GM12878 (cell line): ENCODE measurements around the gene CFDP1. TPM values are rescaled to one million over a fixed set of nuclear protein-coding genes. Genes with fewer than 3 reads are reported as not detected.

Experiments used
- CBX5 ChIP-seq: sonication (generic); IDR thresholded peaks from 2 replicates; pipeline ENCODE4 v1.6.1; 2016; ENCODE audit warnings: low read depth, moderate library complexity, mild to moderate bottlenecking, inconsistent platforms
- CEBPB ChIP-seq, 2 experiments: fragments of 150-350 bp in 1 of 2; IDR thresholded peaks; 2 replicates each; pipeline ENCODE4 v1.6.1; 2012 to 2014; ENCODE audit warnings: low read depth in 2 of 2, low read length in 2 of 2, borderline replicate concordance in 1 of 2, inconsistent platforms in 1 of 2
- CHD1 ChIP-seq: IDR thresholded peaks from 2 replicates; pipeline ENCODE4 v1.6.1; 2012; ENCODE audit warnings: low read depth, low read length, improper control_type of control experiment
- CREM ChIP-seq: IDR thresholded peaks from 2 replicates; pipeline ENCODE4 v1.6.1; 2014; ENCODE audit warnings: antibody characterized with exemption, low read depth
- ESRRA ChIP-seq: IDR thresholded peaks from 2 replicates; pipeline ENCODE4 v1.6.1; 2012; ENCODE audit warnings: mild to moderate bottlenecking, low read length, improper control_type of control experiment
- EZH2 ChIP-seq: IDR thresholded peaks from 2 replicates; pipeline ENCODE4 v1.6.1; 2012; ENCODE audit warnings: low read depth, mild to moderate bottlenecking, control low read depth, inconsistent platforms, low read length, borderline replicate concordance; ENCODE audit not compliant: control insufficient read depth
- KAT2A ChIP-seq: conservative IDR thresholded peaks from 2 replicates; pipeline ENCODE4 v1.6.1; 2011; ENCODE audit warnings: low read depth, low read length; ENCODE audit not compliant: control insufficient read depth
- KDM1A ChIP-seq: fragments of 200-600 bp; sonication (generic); IDR thresholded peaks from 2 replicates; pipeline ENCODE4 v1.6.1; 2016; ENCODE audit warnings: borderline replicate concordance
- MTA2 ChIP-seq: fragments of 450-650 bp; IDR thresholded peaks from 2 replicates; pipeline ENCODE4 v1.6.1; 2016; ENCODE audit warnings: low read depth, mild to moderate bottlenecking, moderate library complexity
- MTA3 ChIP-seq: IDR thresholded peaks from 2 replicates; pipeline ENCODE4 v1.6.1; 2012; ENCODE audit warnings: low read length, inconsistent platforms, borderline replicate concordance
- MYC ChIP-seq: IDR thresholded peaks from 2 replicates; pipeline ENCODE4 v1.6.1; 2011; ENCODE audit warnings: mild to moderate bottlenecking, low read length, moderate library complexity, inconsistent platforms; ENCODE audit not compliant: insufficient read depth, insufficient replicate concordance, insufficient read length, severe bottlenecking
- NR2C2 ChIP-seq: IDR thresholded peaks from 2 replicates; pipeline ENCODE4 v1.6.1; 2011; ENCODE audit warnings: borderline replicate concordance, low read depth; ENCODE audit not compliant: control insufficient read depth, insufficient read length
- POLR2AphosphoS5 ChIP-seq: IDR thresholded peaks from 2 replicates; pipeline ENCODE4 v1.6.1; 2011; ENCODE audit warnings: mild to moderate bottlenecking, low read length, inconsistent platforms
- RAD51 ChIP-seq: fragments of 450-650 bp; IDR thresholded peaks from 2 replicates; pipeline ENCODE4 v1.6.1; 2016; ENCODE audit warnings: moderate library complexity, mild to moderate bottlenecking, inconsistent platforms
- RCOR1 ChIP-seq: conservative IDR thresholded peaks from 2 replicates; pipeline ENCODE4 v1.6.1; 2012; ENCODE audit warnings: low read depth, low read length, improper control_type of control experiment
- SMAD1 ChIP-seq: fragments of 450-650 bp; IDR thresholded peaks from 2 replicates; pipeline ENCODE4 v1.6.1; 2018; ENCODE audit warnings: mild to moderate bottlenecking, low read depth; ENCODE audit not compliant: partially characterized antibody
- SRF ChIP-seq, 2 experiments: IDR thresholded peaks; 2 replicates each; pipeline ENCODE4 v1.6.1; 2011; ENCODE audit warnings: low read depth in 2 of 2, low read length in 2 of 2, mild to moderate bottlenecking in 1 of 2, moderate library complexity in 1 of 2
- STAT1 ChIP-seq: fragments of 450-650 bp; conservative IDR thresholded peaks from 2 replicates; pipeline ENCODE4 v1.6.1; 2014; ENCODE audit warnings: antibody characterized with exemption, mild to moderate bottlenecking
- STAT3 ChIP-seq: IDR thresholded peaks from 2 replicates; pipeline ENCODE4 v1.6.1; 2011; ENCODE audit warnings: low read depth, low read length, improper control_type of control experiment
- SUPT20H ChIP-seq: IDR thresholded peaks from 2 replicates; pipeline ENCODE4 v1.6.1; 2011; ENCODE audit warnings: low read depth, mild to moderate bottlenecking, low read length, moderate library complexity, borderline replicate concordance; ENCODE audit not compliant: control insufficient read depth
- TCF12 ChIP-seq: IDR thresholded peaks from 2 replicates; pipeline ENCODE4 v1.6.1; 2011; ENCODE audit warnings: low read depth, mild to moderate bottlenecking, low read length
- TCF3 ChIP-seq: IDR thresholded peaks from 2 replicates; pipeline ENCODE4 v1.6.1; 2012; ENCODE audit warnings: low read depth, mild to moderate bottlenecking, low read length, borderline replicate concordance; ENCODE audit not compliant: insufficient read depth
- YY1 ChIP-seq: IDR thresholded peaks from 2 replicates; pipeline ENCODE4 v1.6.1; 2011; ENCODE audit warnings: low read depth, mild to moderate bottlenecking, low read length
- ZBED1 ChIP-seq: IDR thresholded peaks from 2 replicates; pipeline ENCODE4 v1.6.1; 2016; ENCODE audit warnings: borderline replicate concordance
- ZNF207 ChIP-seq: fragments of 450-650 bp; IDR thresholded peaks from 2 replicates; pipeline ENCODE4 v1.6.1; 2014; ENCODE audit warnings: antibody characterized with exemption, mild to moderate bottlenecking, borderline replicate concordance
- ZNF274 ChIP-seq: IDR thresholded peaks from one replicate; pipeline ENCODE4 v1.8.0; 2011; ENCODE audit not compliant: insufficient read length, insufficient read depth
- ZNF622 ChIP-seq: fragments of 450-650 bp; IDR thresholded peaks from 2 replicates; pipeline ENCODE4 v1.6.1; 2017; ENCODE audit warnings: mild to moderate bottlenecking, inconsistent platforms
- polyA plus RNA-seq, 11 experiments: library from polyadenylated mRNA; depleted of rRNA in 4 of 11; unstranded in 6 of 11; stranded (reverse) in 5 of 11; fragments of >200 nt; fragmentation: Nextera tagmentation in 4 of 11; fragmentation: Illumina TruSeq in 1 of 11; extraction: Ambion mirVana in 4 of 11; extraction: Trizol in 1 of 11; gene quantifications; 1 replicate in 1 of 11; 2 replicates in 10 of 11; pipeline versions ENCODE4 v1.2.1 to v1.2.3, GENCODE V29; 2011 to 2016; ENCODE audit warnings: inconsistent platforms in 2 of 11, missing spikeins in 2 of 11, low read depth in 1 of 11
- total RNA-seq, 4 experiments: library from RNA; depleted of rRNA in 3 of 4; stranded (reverse); fragments of >200 nt in 3 of 4; fragmentation: Illumina TruSeq in 1 of 4; extraction: Trizol in 1 of 4; gene quantifications; 2 replicates each; pipeline versions ENCODE4 v1.2.1 to v1.2.3, GENCODE V29; 2013 to 2021
- TF ChIP-seq, protein P1 (sequence below): IDR thresholded peaks from 2 replicates; pipeline ENCODE4 v1.6.1; 2012; ENCODE audit warnings: low read length, inconsistent platforms
- TF ChIP-seq, protein P2 (sequence below): fragments of 450-650 bp; IDR thresholded peaks from 2 replicates; pipeline ENCODE4 v1.6.1; 2018; ENCODE audit warnings: borderline replicate concordance, mild to moderate bottlenecking; ENCODE audit not compliant: partially characterized antibody
- TF ChIP-seq, protein P3 (sequence below): fragments of 450-650 bp; IDR thresholded peaks from 2 replicates; pipeline ENCODE4 v1.6.1; 2016; ENCODE audit warnings: mild to moderate bottlenecking

CFDP1 gene
- total and polyA plus RNA-seq, 10 of the 15 experiments (the other 5 are each of a cell fraction or from before 2014, with no cell fraction given) = 22.3 to 64.8 (median 36.7) TPM

DNA sequence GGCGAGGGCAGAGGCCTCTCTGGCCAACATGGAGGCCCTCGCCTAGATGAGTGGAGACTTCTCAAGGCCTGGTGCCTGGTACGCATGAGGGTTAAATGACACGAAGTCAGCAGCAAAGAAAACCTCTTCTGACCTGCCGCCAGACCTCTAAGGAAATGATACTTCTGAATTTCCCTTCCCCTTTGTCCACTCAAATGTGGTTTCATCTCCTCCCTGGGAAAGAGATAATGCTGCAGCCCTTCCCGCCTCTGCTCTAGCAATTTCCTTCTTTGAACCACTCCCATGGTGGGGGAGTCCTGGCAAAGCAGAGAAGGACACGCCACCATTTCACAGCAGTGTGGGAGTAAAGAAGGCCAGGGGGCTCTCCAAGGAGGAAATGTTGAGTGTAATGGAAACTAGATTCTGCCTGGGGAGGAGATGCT lies 116.2 kb downstream of the CFDP1 start (continued):
- TF ChIP-seq TCF3 (no peak), STAT3 (no peak), EZH2 (no peak), RCOR1 (no peak), SUPT20H (no peak), POLR2AphosphoS5 (no peak), KDM1A (no peak), MYC (no peak), SRF (IDR thresholded peaks at IDR 0.05; ENCODE audit: low read depth in 2 of 2, low read length in 2 of 2) (no peak), ZNF207 (no peak), MTA2 (peak; percentile 31; the same call in 1 of the 2 replicates), KAT2A (no peak), ZNF274 (no peak), CREM (peak; percentile 43; the same call in 1 of the 2 replicates), ESRRA (no peak), MTA3 (no peak), NR2C2 (no peak), STAT1 (no peak), RAD51 (no peak), SMAD1 (no peak), ZNF622 (no peak), TCF12 (no peak), CHD1 (no peak), YY1 (peak; percentile 72), CBX5 (no peak), ZBED1 (no peak), CEBPB (IDR thresholded peaks at IDR 0.05; ENCODE audit: borderline replicate concordance in 1 of 2, low read depth in 2 of 2, low read length in 2 of 2) (no peak)
- TF ChIP-seq, protein P1, sequence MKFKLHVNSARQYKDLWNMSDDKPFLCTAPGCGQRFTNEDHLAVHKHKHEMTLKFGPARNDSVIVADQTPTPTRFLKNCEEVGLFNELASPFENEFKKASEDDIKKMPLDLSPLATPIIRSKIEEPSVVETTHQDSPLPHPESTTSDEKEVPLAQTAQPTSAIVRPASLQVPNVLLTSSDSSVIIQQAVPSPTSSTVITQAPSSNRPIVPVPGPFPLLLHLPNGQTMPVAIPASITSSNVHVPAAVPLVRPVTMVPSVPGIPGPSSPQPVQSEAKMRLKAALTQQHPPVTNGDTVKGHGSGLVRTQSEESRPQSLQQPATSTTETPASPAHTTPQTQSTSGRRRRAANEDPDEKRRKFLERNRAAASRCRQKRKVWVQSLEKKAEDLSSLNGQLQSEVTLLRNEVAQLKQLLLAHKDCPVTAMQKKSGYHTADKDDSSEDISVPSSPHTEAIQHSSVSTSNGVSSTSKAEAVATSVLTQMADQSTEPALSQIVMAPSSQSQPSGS = peak; percentile 77
- TF ChIP-seq, protein P2, sequence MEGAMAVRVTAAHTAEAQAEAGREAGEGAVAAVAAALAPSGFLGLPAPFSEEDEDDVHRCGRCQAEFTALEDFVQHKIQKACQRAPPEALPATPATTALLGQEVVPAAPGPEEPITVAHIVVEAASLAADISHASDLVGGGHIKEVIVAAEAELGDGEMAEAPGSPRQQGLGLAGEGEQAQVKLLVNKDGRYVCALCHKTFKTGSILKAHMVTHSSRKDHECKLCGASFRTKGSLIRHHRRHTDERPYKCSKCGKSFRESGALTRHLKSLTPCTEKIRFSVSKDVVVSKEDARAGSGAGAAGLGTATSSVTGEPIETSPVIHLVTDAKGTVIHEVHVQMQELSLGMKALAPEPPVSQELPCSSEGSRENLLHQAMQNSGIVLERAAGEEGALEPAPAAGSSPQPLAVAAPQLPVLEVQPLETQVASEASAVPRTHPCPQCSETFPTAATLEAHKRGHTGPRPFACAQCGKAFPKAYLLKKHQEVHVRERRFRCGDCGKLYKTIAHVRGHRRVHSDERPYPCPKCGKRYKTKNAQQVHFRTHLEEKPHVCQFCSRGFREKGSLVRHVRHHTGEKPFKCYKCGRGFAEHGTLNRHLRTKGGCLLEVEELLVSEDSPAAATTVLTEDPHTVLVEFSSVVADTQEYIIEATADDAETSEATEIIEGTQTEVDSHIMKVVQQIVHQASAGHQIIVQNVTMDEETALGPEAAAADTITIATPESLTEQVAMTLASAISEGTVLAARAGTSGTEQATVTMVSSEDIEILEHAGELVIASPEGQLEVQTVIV = no peak
- TF ChIP-seq, protein P3, sequence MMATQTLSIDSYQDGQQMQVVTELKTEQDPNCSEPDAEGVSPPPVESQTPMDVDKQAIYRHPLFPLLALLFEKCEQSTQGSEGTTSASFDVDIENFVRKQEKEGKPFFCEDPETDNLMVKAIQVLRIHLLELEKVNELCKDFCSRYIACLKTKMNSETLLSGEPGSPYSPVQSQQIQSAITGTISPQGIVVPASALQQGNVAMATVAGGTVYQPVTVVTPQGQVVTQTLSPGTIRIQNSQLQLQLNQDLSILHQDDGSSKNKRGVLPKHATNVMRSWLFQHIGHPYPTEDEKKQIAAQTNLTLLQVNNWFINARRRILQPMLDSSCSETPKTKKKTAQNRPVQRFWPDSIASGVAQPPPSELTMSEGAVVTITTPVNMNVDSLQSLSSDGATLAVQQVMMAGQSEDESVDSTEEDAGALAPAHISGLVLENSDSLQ = no peak
